K562 (cell line): ENCODE measurements around the gene ARHGEF33. TPM values are rescaled to one million over a fixed set of nuclear protein-coding genes. Genes with fewer than 3 reads are reported as not detected.
A peak's percentile ranks its signal among the peaks of the same experiment; 100 is the strongest.

Experiments used
- ATAC-seq: fragments of 200-7000 bp; cut with Tn5 transposase; 3 replicates; pipeline ENCODE4 v1.9.1; 2020; ENCODE audit warnings: moderate library complexity
- BruUV-seq: library from RNA; stranded (reverse); fragments of 400-500 nt; replicated peaks from 2 replicates; lab custom pipeline; 2021; lab: Mats Ljungman, UMichigan
- CTCF ChIA-PET: fragments of 300-600 bp; formaldehyde crosslinking; extraction: SDS; loops from one replicate; lab custom pipeline; 2021; ENCODE audit warnings: low intra/inter-chr PET ratio; lab: Yijun Ruan, JAX
- POLR2A ChIA-PET: fragments of 300-600, 350-650 bp; sonication (Branson Sonifier 250); formaldehyde crosslinking; extraction: SDS; loops from one replicate; lab custom pipeline; 2021; ENCODE audit warnings: antibody characterized with exemption, inconsistent platforms; lab: Yijun Ruan, JAX
- DNase-seq, 4 experiments: peaks; one replicate each; pipeline versions ENCODE4 v3.0.0 to v3.0.0-alpha.2; 2011 to 2018; ENCODE audit warnings: low spot score in 3 of 4, mixed read lengths in 3 of 4; ENCODE audit errors: extremely low read depth in 1 of 4
- FAIRE-seq: peaks from 2 replicates; lab custom pipeline; 2011; peaks lifted over from hg19 to GRCh38; lab: Jason Lieb, UNC
- H2AFZ ChIP-seq: 2 replicates; pipeline ENCODE4 v1.6.0; 2011; ENCODE audit warnings: low read depth, low read length, control low read depth, inconsistent platforms
- H3K27ac ChIP-seq: fragments of 200-600 bp; 3 replicates; pipeline ENCODE4 v1.8.0; 2011; ENCODE audit warnings: low read depth, mild to moderate bottlenecking, control low read depth, inconsistent platforms, low read length, moderate library complexity, mixed read lengths; ENCODE audit errors: extremely low read depth
- H3K27me3 ChIP-seq, 2 experiments: fragments of 300-600 bp in 1 of 2; 2 replicates in 1 of 2; 3 replicates in 1 of 2; pipeline versions ENCODE4 v1.6.0 to v1.8.0; 2011; ENCODE audit warnings: inconsistent platforms in 2 of 2, low read length in 2 of 2, mild to moderate bottlenecking in 1 of 2, mixed read lengths in 1 of 2, moderate library complexity in 1 of 2; ENCODE audit not compliant: control insufficient read depth in 2 of 2, insufficient read depth in 2 of 2
- H3K36me3 ChIP-seq: fragments of 300-600 bp; 3 replicates; pipeline ENCODE4 v1.8.0; 2011; ENCODE audit warnings: mild to moderate bottlenecking, low read length, inconsistent platforms; ENCODE audit not compliant: control insufficient read depth, insufficient read depth
- H3K4me1 ChIP-seq, 2 experiments: fragments of 200-600 bp in 1 of 2; replicated peaks in 1 of 2; 2 replicates in 1 of 2; 3 replicates in 1 of 2; pipeline versions ENCODE4 v1.5.1 to v1.8.0; 2011; ENCODE audit warnings: inconsistent platforms in 2 of 2, low read length in 2 of 2, mild to moderate bottlenecking in 1 of 2, mixed read lengths in 1 of 2, moderate library complexity in 1 of 2; ENCODE audit not compliant: control insufficient read depth in 2 of 2, insufficient read depth in 2 of 2
- H3K4me2 ChIP-seq: 2 replicates; pipeline ENCODE4 v1.6.1; 2011; ENCODE audit warnings: low read length, control low read depth, inconsistent platforms, mixed read lengths; ENCODE audit not compliant: insufficient read depth
- H3K4me3 ChIP-seq: fragments of 200-600 bp; sonication (generic), shearing (Covaris generic); 2 replicates; pipeline ENCODE4 v1.5.1; 2016; ENCODE audit warnings: control low read depth, inconsistent platforms
- H3K79me2 ChIP-seq: fragments of 200-600 bp; 3 replicates; pipeline ENCODE4 v1.8.0; 2011; ENCODE audit warnings: low read length, inconsistent platforms; ENCODE audit not compliant: control insufficient read depth, insufficient read depth
- H3K9ac ChIP-seq, 2 experiments: 2 replicates each; pipeline versions ENCODE4 v1.6.0 to v1.6.1; 2011; ENCODE audit warnings: low read depth in 2 of 2, low read length in 2 of 2, control low read depth in 1 of 2, inconsistent platforms in 1 of 2, mild to moderate bottlenecking in 1 of 2, mixed read lengths in 1 of 2; ENCODE audit not compliant: insufficient read depth in 1 of 2
- H3K9me1 ChIP-seq: one replicate; pipeline ENCODE4 v1.6.0; 2011; ENCODE audit warnings: inconsistent platforms, mild to moderate bottlenecking, low read length, moderate library complexity; ENCODE audit not compliant: control insufficient read depth, insufficient read depth
- H3K9me3 ChIP-seq: replicated peaks from 2 replicates; pipeline ENCODE4 v1.5.1; 2011; ENCODE audit warnings: low read depth, low read length, inconsistent platforms; ENCODE audit not compliant: control insufficient read depth, insufficient read depth
- H4K20me1 ChIP-seq: replicated peaks from 2 replicates; pipeline ENCODE4 v1.6.1; 2011; ENCODE audit warnings: low read length, inconsistent platforms, mixed read lengths; ENCODE audit not compliant: control insufficient read depth, insufficient read depth
- BRCA1 ChIP-seq, 2 experiments: fragments of 450-650 bp in 1 of 2; sonication (generic) in 1 of 2; formaldehyde crosslinking in 1 of 2; IDR thresholded peaks; 2 replicates each; pipeline versions ENCODE4 v1.5.0 to v1.6.1; 2017 to 2020; ENCODE audit warnings: mild to moderate bottlenecking in 1 of 2, missing genetic modification reagents in 1 of 2
- FOSL1 ChIP-seq: fragments of 200-800 bp; sonication (Bioruptor generic); conservative IDR thresholded peaks from 2 replicates; pipeline ENCODE4 v1.6.1; 2016; ENCODE audit warnings: missing genetic modification characterization, missing compliant biosample characterization
- MTA2 ChIP-seq: fragments of 450-650 bp; IDR thresholded peaks from 2 replicates; pipeline ENCODE4 v1.6.1; 2016; ENCODE audit warnings: low read depth
- RB1 ChIP-seq: fragments of 450-650 bp; IDR thresholded peaks from 2 replicates; pipeline ENCODE4 v1.6.1; 2017; ENCODE audit warnings: low read depth, mild to moderate bottlenecking
- SMC3 ChIP-seq: conservative IDR thresholded peaks from 2 replicates; pipeline ENCODE4 v1.6.1; 2011; ENCODE audit warnings: low read depth, low read length, improper control_type of control experiment; ENCODE audit not compliant: insufficient read depth
- ZFPM2 ChIP-seq: fragments of 250-450 bp; sonication (Bioruptor Pico); IDR thresholded peaks from 2 replicates; pipeline ENCODE4 v1.5.1; 2022; ENCODE audit warnings: mild to moderate bottlenecking
- ZNF551 ChIP-seq: fragments of 250-450 bp; sonication (Bioruptor Pico); IDR thresholded peaks from 2 replicates; pipeline ENCODE4 v1.5.0; 2021; ENCODE audit warnings: mild to moderate bottlenecking, moderate library complexity
- WGBS: fragments of 100-300 bp; shearing (Covaris generic); methylation state at CpG from one replicate; pipeline ENCODE4 v1.1.6; 2016; ENCODE audit warnings: low coverage, mixed read lengths; ENCODE audit not compliant: insufficient coverage; ENCODE audit errors: missing lambda C conversion rate; 5-methylcytosine and 5-hydroxymethylcytosine counted together
- in situ Hi-C: fragments of 300-500 bp; cut with MboI; formaldehyde crosslinking; loops from 4 replicates; pipeline ENCODE4 v1.15.0; 2018; ENCODE audit warnings: inconsistent platforms, mixed read lengths
- intact Hi-C: fragments of 100-400 bp; cut with micrococcal nuclease; formaldehyde crosslinking; loops from 2 replicates; pipeline ENCODE4 v1.14.2; 2022
- polyA plus RNA-seq, 8 experiments: library from polyadenylated mRNA; depleted of rRNA in 4 of 8; stranded (reverse) in 5 of 8; unstranded in 3 of 8; fragments of >200 nt; fragmentation: Nextera tagmentation in 2 of 8; fragmentation: Illumina TruSeq in 1 of 8; extraction: Ambion mirVana in 2 of 8; extraction: Trizol in 1 of 8; gene quantifications; 2 replicates each; pipeline versions ENCODE4 v1.2.1 to v1.2.3, GENCODE V29; 2011 to 2014; ENCODE audit warnings: inconsistent platforms in 1 of 8, missing spikeins in 1 of 8
- total RNA-seq, 7 experiments: library from RNA; depleted of rRNA in 6 of 7; stranded (reverse); fragments of >200 nt in 6 of 7; fragmentation: Illumina TruSeq in 2 of 7; extraction: Trizol in 2 of 7; gene quantifications; 2 replicates each; pipeline versions ENCODE4 v1.2.1 to v1.2.3, GENCODE V29; 2011 to 2021; ENCODE audit warnings: low replicate concordance in 1 of 7
- TF ChIP-seq, protein P1 (sequence below), 3 experiments: IDR thresholded peaks in 2 of 3; conservative IDR thresholded peaks in 1 of 3; 2 replicates each; pipeline ENCODE4 v1.5.1; 2011 to 2012; ENCODE audit warnings: low read length in 3 of 3, mild to moderate bottlenecking in 3 of 3, control low read depth in 2 of 3, improper control_type of control experiment in 1 of 3, inconsistent platforms in 1 of 3, low read depth in 1 of 3, mixed read lengths in 1 of 3, moderate library complexity in 1 of 3; ENCODE audit not compliant: insufficient read depth in 2 of 3
- TF ChIP-seq, protein P2 (sequence below): IDR thresholded peaks from 2 replicates; pipeline ENCODE4 v1.6.1; 2011; ENCODE audit warnings: borderline replicate concordance, low read depth, mild to moderate bottlenecking, moderate library complexity, low read length; ENCODE audit not compliant: insufficient read depth, poor library complexity, severe bottlenecking

ARHGEF33 gene
- total and polyA plus RNA-seq, 9 of the 15 experiments (the other 6 are each of a cell fraction or from before 2014, with no cell fraction given): 0.01 to 0.08 (median 0.03) TPM; not detected in 5

DNA sequence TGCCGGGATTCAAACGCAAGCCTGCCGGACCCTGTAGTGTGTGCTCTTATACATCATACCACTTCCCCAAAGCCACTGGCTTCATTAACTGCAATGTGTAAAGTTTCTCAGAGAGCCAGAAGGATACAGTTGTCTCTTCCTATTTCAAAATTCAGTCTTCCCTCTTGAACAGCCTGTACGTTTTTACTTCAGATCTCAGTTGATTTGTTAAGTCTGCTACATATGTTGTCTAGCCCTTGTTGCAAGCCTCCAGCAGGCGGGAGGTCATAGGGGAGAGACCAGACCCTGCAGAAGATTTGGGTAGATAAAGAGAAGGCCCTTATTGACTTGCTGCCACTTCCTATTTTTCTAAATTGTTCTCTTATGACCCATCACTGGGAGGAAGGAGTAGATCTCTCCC, 56.2 kb downstream of the ARHGEF33 start (continued):
- peak; percentile 29; the same call in 1 of the 2 replicates for TF ChIP-seq FOSL1 (tag)
- TF ChIP-seq MTA2: peak; percentile 54; the same call in 1 of the 2 replicates
- TF ChIP-seq, protein P1, sequence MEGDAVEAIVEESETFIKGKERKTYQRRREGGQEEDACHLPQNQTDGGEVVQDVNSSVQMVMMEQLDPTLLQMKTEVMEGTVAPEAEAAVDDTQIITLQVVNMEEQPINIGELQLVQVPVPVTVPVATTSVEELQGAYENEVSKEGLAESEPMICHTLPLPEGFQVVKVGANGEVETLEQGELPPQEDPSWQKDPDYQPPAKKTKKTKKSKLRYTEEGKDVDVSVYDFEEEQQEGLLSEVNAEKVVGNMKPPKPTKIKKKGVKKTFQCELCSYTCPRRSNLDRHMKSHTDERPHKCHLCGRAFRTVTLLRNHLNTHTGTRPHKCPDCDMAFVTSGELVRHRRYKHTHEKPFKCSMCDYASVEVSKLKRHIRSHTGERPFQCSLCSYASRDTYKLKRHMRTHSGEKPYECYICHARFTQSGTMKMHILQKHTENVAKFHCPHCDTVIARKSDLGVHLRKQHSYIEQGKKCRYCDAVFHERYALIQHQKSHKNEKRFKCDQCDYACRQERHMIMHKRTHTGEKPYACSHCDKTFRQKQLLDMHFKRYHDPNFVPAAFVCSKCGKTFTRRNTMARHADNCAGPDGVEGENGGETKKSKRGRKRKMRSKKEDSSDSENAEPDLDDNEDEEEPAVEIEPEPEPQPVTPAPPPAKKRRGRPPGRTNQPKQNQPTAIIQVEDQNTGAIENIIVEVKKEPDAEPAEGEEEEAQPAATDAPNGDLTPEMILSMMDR (IDR thresholded peaks at IDR 0.05 in 2 of 3, conservative IDR thresholded peaks at IDR 0.05 in 1 of 3; ENCODE audit: insufficient read depth in 2 of 3, low read depth in 1 of 3, low read length in 3 of 3): peak in 1 of 3 experiments; percentile 11; a peak in 1 of 6 replicates
- TF ChIP-seq, all 486 proteins: peak for 37

DNA sequence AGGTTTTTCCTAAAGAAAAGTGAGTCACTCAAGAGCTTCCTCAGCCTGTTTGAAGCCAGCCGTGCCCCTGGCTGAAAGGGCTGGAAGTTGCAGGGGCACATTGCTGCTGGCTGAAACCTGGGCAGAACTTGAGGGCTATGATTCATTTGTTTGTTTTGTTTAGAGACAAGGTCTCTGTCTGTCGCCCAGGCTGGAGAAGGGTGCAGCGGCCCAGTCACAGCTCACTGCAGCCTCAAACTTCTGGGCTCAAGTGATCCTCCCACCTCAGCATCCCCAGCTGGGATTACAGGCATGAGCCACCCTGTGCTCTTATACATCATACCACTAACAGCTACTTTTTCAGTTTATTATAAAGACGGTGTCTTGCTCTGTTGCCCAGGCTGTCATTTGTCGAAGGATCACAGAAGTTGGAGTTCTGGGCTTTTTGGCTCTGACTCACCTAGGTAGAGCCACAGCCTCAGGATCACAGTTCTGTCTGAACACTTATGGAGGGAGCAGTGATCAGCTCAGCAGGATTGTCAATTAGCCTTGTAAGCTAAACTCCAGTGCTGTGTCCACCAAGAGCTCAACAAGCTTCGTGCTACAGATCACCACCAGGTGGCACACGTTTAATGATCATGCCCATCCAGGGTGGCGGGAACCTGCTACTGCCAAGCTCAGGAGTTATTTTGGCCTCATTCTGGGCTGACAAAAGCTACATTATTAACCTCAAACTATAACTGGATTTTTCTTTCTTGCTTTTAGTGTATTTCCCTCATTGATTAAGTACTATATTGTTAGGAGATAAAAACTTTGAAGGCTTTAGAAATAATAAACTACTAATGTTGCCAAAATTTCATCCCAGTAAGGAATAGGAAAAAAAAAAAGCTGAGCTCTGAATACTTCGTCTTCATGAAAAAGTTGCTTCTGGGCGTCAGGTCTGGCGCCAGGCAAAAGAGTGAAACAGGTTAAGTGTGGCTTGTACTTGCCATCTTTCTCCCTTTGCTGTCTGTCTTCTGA, 57.9 kb downstream of the ARHGEF33 start:
- Histone ChIP-seq H3K9me3 (no peaks in the 10 kb centered on the region), H3K36me3 (no peaks in the 10 kb centered on the region), H2AFZ (no peak overlapping the region; the same call in 1 of the 2 replicates), H3K9me1 (no peaks in the 10 kb centered on the region), H3K79me2 (no peaks in the 10 kb centered on the region), H3K4me2 (no peak overlapping the region), H3K27me3 (no peaks in the 10 kb centered on the region), H4K20me1 (no peaks in the 10 kb centered on the region), H3K4me3 (no peak overlapping the region), H3K27ac (no peak overlapping the region), H3K4me1 (peaks cover 3 to 10% of the 10 kb centered on the region in 2 experiments; a peak in 3 of 5 replicates), H3K9ac (peak overlapping the region in 1 of 2 experiments; percentile 47; a peak in 1 of 4 replicates)
- peak; percentile 40 to 73 (median 58) for DNase-seq
- ChIA-PET CTCF (interaction anchor here (0.7 to 1.1 kb wide), 2 partner anchors 280 to 282 kb away, joined by 3 read pairs; no protein-coding TSS in a partner anchor), POLR2A (interaction anchor here (0.9 to 1.2 kb wide), 6 partner anchors 14 to 196 kb away, joined by 3 to 5 read pairs (median 4); partner anchors contain the start of gene SRSF7)
- peak; percentile 86 for ATAC-seq
- in situ Hi-C loops: loop anchor here (25.0 kb wide), 1 partner anchor 290 kb away; the partner anchor contains the start of gene CDKL4
- intact Hi-C loops: loop anchor here (5.0 kb wide), 2 partner anchors 105 to 175 kb away; partner anchors contain the start of gene SOS1
- peak; percentile 88 for FAIRE-seq
- 28% methylated on average over 11 of the region's 11 CpGs for WGBS
- no TSS peak for BruUV-seq
- TF ChIP-seq, protein P2, sequence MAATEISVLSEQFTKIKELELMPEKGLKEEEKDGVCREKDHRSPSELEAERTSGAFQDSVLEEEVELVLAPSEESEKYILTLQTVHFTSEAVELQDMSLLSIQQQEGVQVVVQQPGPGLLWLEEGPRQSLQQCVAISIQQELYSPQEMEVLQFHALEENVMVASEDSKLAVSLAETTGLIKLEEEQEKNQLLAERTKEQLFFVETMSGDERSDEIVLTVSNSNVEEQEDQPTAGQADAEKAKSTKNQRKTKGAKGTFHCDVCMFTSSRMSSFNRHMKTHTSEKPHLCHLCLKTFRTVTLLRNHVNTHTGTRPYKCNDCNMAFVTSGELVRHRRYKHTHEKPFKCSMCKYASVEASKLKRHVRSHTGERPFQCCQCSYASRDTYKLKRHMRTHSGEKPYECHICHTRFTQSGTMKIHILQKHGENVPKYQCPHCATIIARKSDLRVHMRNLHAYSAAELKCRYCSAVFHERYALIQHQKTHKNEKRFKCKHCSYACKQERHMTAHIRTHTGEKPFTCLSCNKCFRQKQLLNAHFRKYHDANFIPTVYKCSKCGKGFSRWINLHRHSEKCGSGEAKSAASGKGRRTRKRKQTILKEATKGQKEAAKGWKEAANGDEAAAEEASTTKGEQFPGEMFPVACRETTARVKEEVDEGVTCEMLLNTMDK: peak; percentile 38
- no peak for TF ChIP-seq ZNF551 (CRISPR knock-in tag)
- TF ChIP-seq BRCA1 (IDR thresholded peaks at IDR 0.05): no peak
- TF ChIP-seq BRCA1 (CRISPR knock-in tag; IDR thresholded peaks at IDR 0.05): no peak
- TF ChIP-seq SMC3: peak; percentile 66
- TF ChIP-seq RB1: peak; percentile 31; the same call in 1 of the 2 replicates
- TF ChIP-seq, protein P1 (IDR thresholded peaks at IDR 0.05 in 2 of 3, conservative IDR thresholded peaks at IDR 0.05 in 1 of 3; ENCODE audit: insufficient read depth in 2 of 3, low read depth in 1 of 3, low read length in 3 of 3): peak; percentile 62 to 67 (median 65)
- TF ChIP-seq ZFPM2 (CRISPR knock-in tag): no peak
